NCI-H2107 treated with DMSO at 0.1 percent for 48 hours (cell line): Measurements from ENCODE around the gene AUTS2.
A peak's percentile ranks its signal among the peaks of the same experiment; 100 is the strongest.

Source experiments
- DNase-seq: peaks from one replicate; lab custom pipeline; 2025; ENCODE audit not compliant: unreplicated experiment; lab: John Stamatoyannopoulos, UW

AUTS2 gene

GRCh38 chr7:70152313-70152712 lies 554.0 kb downstream of the AUTS2 start:
- DNase-seq = no peak

- no peak for DNase-seq
Observed at GRCh38 chr7:70153933-70154332, 555.7 kb downstream of the AUTS2 start.

GRCh38 chr7:70154521-70155180 lies 556.4 kb downstream of the AUTS2 start:
- DNase-seq = peak; percentile 48

- DNase-seq = peak; percentile 87
Observed at GRCh38 chr7:70156057-70156456, 557.8 kb downstream of the AUTS2 start.

GRCh38 chr7:70159121-70159520 lies 560.8 kb downstream of the AUTS2 start:
- no peak for DNase-seq

GRCh38 chr7:70165477-70166170 lies 567.3 kb downstream of the AUTS2 start:
- DNase-seq = no peak

- no peak for DNase-seq
Observed at GRCh38 chr7:70171369-70171920, 573.2 kb downstream of the AUTS2 start.

- no peak for DNase-seq
Observed at GRCh38 chr7:70177166-70177565, 578.9 kb downstream of the AUTS2 start.

- no peak for DNase-seq
Observed at GRCh38 chr7:70178211-70178610, 579.9 kb downstream of the AUTS2 start.

- no peak for DNase-seq
Observed at GRCh38 chr7:70178787-70179186, 580.5 kb downstream of the AUTS2 start.

- DNase-seq = no peak
Observed at GRCh38 chr7:70182521-70182920, 584.2 kb downstream of the AUTS2 start.

GRCh38 chr7:70183278-70183677 lies 585.0 kb downstream of the AUTS2 start:
- DNase-seq = no peak

- DNase-seq = no peak
Observed at GRCh38 chr7:70188901-70189650, 590.8 kb downstream of the AUTS2 start.

- no peak for DNase-seq
Observed at GRCh38 chr7:70189776-70190175, 591.5 kb downstream of the AUTS2 start.

GRCh38 chr7:70190281-70190680 lies 592.0 kb downstream of the AUTS2 start:
- DNase-seq = no peak

- DNase-seq = no peak
Observed at GRCh38 chr7:70193514-70193913, 595.2 kb downstream of the AUTS2 start.

GRCh38 chr7:70208236-70209063 lies 610.2 kb downstream of the AUTS2 start:
- no peak for DNase-seq

- DNase-seq = no peak
Observed at GRCh38 chr7:70210200-70210935, 612.1 kb downstream of the AUTS2 start.

GRCh38 chr7:70210936-70211310 lies 612.6 kb downstream of the AUTS2 start:
- no peak for DNase-seq

GRCh38 chr7:70212281-70212680 lies 614.0 kb downstream of the AUTS2 start:
- no peak for DNase-seq
